Retinal pigment epithelial cell (primary cell): ENCODE measurements around the gene MYLK.

Experiments
- DNase-seq: peaks from one replicate; pipeline ENCODE4 v3.0.0-alpha.2; 2010; ENCODE audit warnings: low read depth
- H3K4me3 ChIP-seq: 2 replicates; pipeline ENCODE4 v1.5.1; 2011; ENCODE audit warnings: mild to moderate bottlenecking, low read length, control low read depth, moderate library complexity
- CTCF ChIP-seq: conservative IDR thresholded peaks from 2 replicates; pipeline ENCODE4 v1.5.1; 2011; ENCODE audit warnings: low read depth, low read length, control low read depth, inconsistent platforms

MYLK gene

GRCh38 chr3:123728991-123729390, 155.1 kb downstream of the MYLK start:
- TF ChIP-seq CTCF = no peak
- no peak overlapping the region for H3K4me3 ChIP-seq
- no peak for DNase-seq

GRCh38 chr3:123728014-123728413, 156.1 kb downstream of the MYLK start:
- no peak for DNase-seq

GRCh38 chr3:123725652-123726400, 158.3 kb downstream of the MYLK start:
- H3K4me3 ChIP-seq = no peak overlapping the region
- TF ChIP-seq CTCF = no peak
- DNase-seq = no peak

More at GRCh38 chr3:123728014-123728413, 156.1 kb downstream of the MYLK start:
- no peak overlapping the region for H3K4me3 ChIP-seq
- no peak for TF ChIP-seq CTCF

DNA sequence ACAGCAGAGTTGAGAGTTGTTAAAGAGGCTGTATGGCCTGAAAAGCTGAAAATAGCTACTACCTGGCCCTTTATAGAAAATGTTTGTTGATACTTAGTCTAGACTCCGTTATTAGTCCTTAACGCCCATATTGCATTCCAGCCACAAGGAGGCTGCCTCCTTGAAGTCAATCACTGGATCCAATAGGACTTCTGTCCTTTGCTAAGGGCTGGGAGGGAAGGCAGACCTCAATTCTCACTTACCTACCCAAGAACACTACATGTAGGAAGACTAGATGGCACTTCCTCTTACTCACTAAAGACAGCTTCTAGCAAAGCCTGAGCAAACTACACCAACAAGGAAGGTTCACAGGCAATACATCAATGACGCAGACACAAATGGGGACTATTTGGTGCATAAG, 159.8 kb downstream of the MYLK start:
- no peak for DNase-seq
- peak; percentile 49 for TF ChIP-seq CTCF
- no peak overlapping the region for H3K4me3 ChIP-seq

GRCh38 chr3:123723522-123724168, 160.5 kb downstream of the MYLK start:
- H3K4me3 ChIP-seq = no peak overlapping the region
- peak; percentile 40 for DNase-seq
- peak; percentile 86 for TF ChIP-seq CTCF

DNA sequence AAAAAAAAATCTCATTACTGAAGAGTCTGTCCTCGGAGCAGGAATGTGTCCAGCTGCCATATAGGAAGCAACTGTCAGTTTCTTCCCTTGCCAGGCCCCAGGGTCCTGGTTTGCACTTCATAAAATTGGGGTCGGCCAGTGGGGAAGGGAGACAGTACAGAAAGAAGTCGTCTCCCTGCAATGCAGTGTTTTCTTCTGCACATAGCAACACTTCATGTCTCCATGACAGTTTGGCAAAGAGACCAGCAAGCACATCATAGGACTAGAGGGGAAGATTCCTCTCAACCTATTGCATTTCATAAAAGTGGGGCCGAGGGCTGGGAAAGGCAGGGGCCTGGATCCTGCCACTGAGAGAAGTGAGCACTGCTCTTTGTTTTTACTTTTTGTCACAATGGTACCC, 161.1 kb downstream of the MYLK start:
- no peak for DNase-seq

More for the DNA sequence above, 161.1 kb downstream of the MYLK start:
- no peak overlapping the region for H3K4me3 ChIP-seq
- TF ChIP-seq CTCF = no peak
